PC-3 (cell line): ENCODE data around the gene TSPEAR. TPM values are rescaled to one million over a fixed set of nuclear protein-coding genes. Genes with fewer than 3 reads are reported as not detected.
"Not testable (repeated sequence)": the region's sequence is repeated elsewhere in the genome, so short reads cannot be mapped to it uniquely, and the experiment has no call there.

Source experiments
- ATAC-seq: fragments of 200-7000 bp; cut with Tn5 transposase; 2 replicates; pipeline ENCODE4 v1.9.1; 2020; ENCODE audit warnings: mild to moderate bottlenecking, moderate library complexity
- BruUV-seq: library from RNA; stranded (reverse); fragments of 400-500 nt; replicated peaks from 2 replicates; lab custom pipeline; 2021; lab: Mats Ljungman, UMichigan
- CTCF ChIA-PET: fragments of 300-600 bp; sonication (Branson Sonifier 250); formaldehyde crosslinking; loops from one replicate; lab custom pipeline; 2022; ENCODE audit warnings: antibody characterized with exemption; lab: Charles Lee
- POLR2A ChIA-PET: fragments of 300-600 bp; sonication (Branson Sonifier 250); formaldehyde crosslinking; loops from one replicate; lab custom pipeline; 2022; ENCODE audit warnings: antibody characterized with exemption; ENCODE audit not compliant: unreplicated experiment; lab: Charles Lee
- DNase-seq: peaks from one replicate; pipeline ENCODE4 v3.0.0-alpha.2; 2015
- H2AFZ ChIP-seq: fragments of 300-600 bp; sonication (generic); 2 replicates; pipeline ENCODE4 v1.6.0; 2016; ENCODE audit warnings: antibody characterized with exemption, low read length
- H3F3A ChIP-seq: fragments of 300-600 bp; sonication (generic); one replicate; pipeline ENCODE4 v1.6.0; 2017; ENCODE audit warnings: antibody characterized with exemption, low read length, control low read depth, mild to moderate bottlenecking; ENCODE audit not compliant: unreplicated experiment
- H3K27ac ChIP-seq: fragments of 300-600 bp; sonication (generic); 2 replicates; pipeline ENCODE4 v1.5.1; 2016; ENCODE audit warnings: mild to moderate bottlenecking, low read length
- H3K27me3 ChIP-seq: fragments of 300-600 bp; sonication (generic); 2 replicates; pipeline ENCODE4 v1.6.1; 2016; ENCODE audit warnings: low read length, mixed read lengths
- H3K36me3 ChIP-seq: fragments of 300-600 bp; sonication (generic); 2 replicates; pipeline ENCODE4 v1.6.1; 2016; ENCODE audit warnings: low read depth, mixed run types, low read length, mixed read lengths
- H3K4me1 ChIP-seq: fragments of 300-600 bp; sonication (generic); 2 replicates; pipeline ENCODE4 v1.5.1; 2016; ENCODE audit warnings: low read length; ENCODE audit not compliant: insufficient read depth
- H3K4me2 ChIP-seq: fragments of 300-600 bp; sonication (generic); 2 replicates; pipeline ENCODE4 v1.6.0; 2016; ENCODE audit warnings: low read length
- H3K4me3 ChIP-seq: fragments of 300-600 bp; sonication (generic); 2 replicates; pipeline ENCODE4 v1.5.1; 2016; ENCODE audit warnings: mild to moderate bottlenecking, low read length, mixed read lengths
- H3K79me2 ChIP-seq: fragments of 300-600 bp; sonication (generic); 2 replicates; pipeline ENCODE4 v1.6.1; 2017; ENCODE audit warnings: low read length, mixed read lengths
- H3K9ac ChIP-seq: fragments of 300-600 bp; sonication (generic); 2 replicates; pipeline ENCODE4 v1.6.0; 2016; ENCODE audit warnings: mild to moderate bottlenecking, low read length
- H3K9me2 ChIP-seq: fragments of 300-600 bp; sonication (generic); replicated peaks from 2 replicates; pipeline ENCODE4 v1.6.1; 2016; ENCODE audit warnings: mixed run types, low read length, mixed read lengths
- H3K9me3 ChIP-seq: fragments of 300-600 bp; sonication (generic); 2 replicates; pipeline ENCODE4 v1.6.1; 2016; ENCODE audit warnings: low read length, mixed read lengths
- H4K20me1 ChIP-seq: fragments of 300-600 bp; sonication (generic); 2 replicates; pipeline ENCODE4 v1.6.1; 2016; ENCODE audit warnings: low read length, mixed read lengths
- CTCF ChIP-seq: fragments of 300-600 bp; sonication (generic); conservative IDR thresholded peaks from 2 replicates; pipeline ENCODE4 v1.5.1; 2017; ENCODE audit warnings: antibody characterized with exemption, low read depth, mild to moderate bottlenecking, low read length
- EZH2 ChIP-seq: fragments of 300-600 bp; sonication (generic); IDR thresholded peaks from one replicate; pipeline ENCODE4 v1.6.1; 2017; ENCODE audit warnings: antibody characterized with exemption, mild to moderate bottlenecking, low read length; ENCODE audit not compliant: unreplicated experiment
- EZH2phosphoT487 ChIP-seq: fragments of 300-600 bp; sonication (generic); IDR thresholded peaks from 2 replicates; pipeline ENCODE4 v1.6.1; 2018; ENCODE audit warnings: mild to moderate bottlenecking, antibody characterized with exemption, low read length, borderline replicate concordance
- intact Hi-C: fragments of 100-400 bp; cut with micrococcal nuclease; formaldehyde crosslinking; loops from 2 replicates; pipeline ENCODE4 v1.9.0; 2023
- total RNA-seq: library from RNA; depleted of rRNA; stranded (reverse); fragments of >200 nt; gene quantifications from 2 replicates; pipeline ENCODE4 v1.2.3, GENCODE V29; 2014

The TSPEAR gene
- total RNA-seq, 1 experiment from 2014 or later = 2.1 TPM

- H3K4me2 ChIP-seq, H3K4me1 ChIP-seq, CTCF ChIA-PET, H2AFZ ChIP-seq, intact Hi-C loops, H3K36me3 ChIP-seq, H3K4me3 ChIP-seq, ATAC-seq, DNase-seq, H4K20me1 ChIP-seq, H3K27ac ChIP-seq, POLR2A ChIA-PET, H3F3A ChIP-seq, BruUV-seq, H3K79me2 ChIP-seq, H3K9ac ChIP-seq, H3K27me3 ChIP-seq, H3K9me2 ChIP-seq: not testable (repeated sequence)
- peaks cover 17% of the 10 kb centered on the region for H3K9me3 ChIP-seq
Observed at GRCh38 chr21:44697172-44697810, 14.1 kb downstream of the TSPEAR start, which contains the start of gene KRTAP10-12. Gene KRTAP10-12 (plus strand): TSS chr21:44697172. CDS start chr21:44697202, 30 bp downstream.

DNA sequence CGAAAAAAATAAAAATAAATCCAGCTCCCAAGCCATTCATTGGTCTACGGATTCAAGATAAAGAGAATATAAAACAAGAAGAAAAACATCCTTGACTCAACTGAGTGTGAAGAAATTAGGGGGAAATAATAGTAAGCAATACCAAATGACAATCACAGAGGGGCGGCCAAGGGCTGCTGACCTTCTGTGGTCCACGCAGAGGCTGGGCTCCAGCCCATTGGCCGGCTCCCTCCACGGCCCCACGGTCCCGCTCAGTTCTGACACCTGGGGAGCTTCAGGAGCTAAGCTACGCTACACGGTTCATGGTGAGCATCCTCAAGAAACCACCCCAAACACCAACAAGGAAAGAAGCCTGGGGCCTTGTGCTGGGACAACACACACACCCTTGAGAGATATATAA lies 14.8 kb downstream of the TSPEAR start:
- Histone ChIP-seq H3K9me3 (peaks cover 17% of the 10 kb centered on the region), H3F3A (no peaks in the 10 kb centered on the region), H4K20me1 (no peaks in the 10 kb centered on the region), H2AFZ (no peak overlapping the region), H3K27ac (no peak overlapping the region), H3K9me2 (no peaks in the 10 kb centered on the region), H3K27me3 (no peaks in the 10 kb centered on the region), H3K4me1 (no peaks in the 10 kb centered on the region), H3K9ac (no peak overlapping the region), H3K4me2 (no peak overlapping the region), H3K4me3 (no peak overlapping the region), H3K79me2 (no peaks in the 10 kb centered on the region), H3K36me3 (no peaks in the 10 kb centered on the region)
- DNase-seq (no peak), ATAC-seq (no peak)
- ChIA-PET CTCF (interaction anchor here (0.6 kb wide), 1 partner anchor 316 kb away, joined by 3 read pairs; no protein-coding TSS in a partner anchor), POLR2A (no interaction called here)
- BruUV-seq = no TSS peak
- intact Hi-C loops = no loop called here
- TF ChIP-seq CTCF (no peak), EZH2 (no peak), EZH2phosphoT487 (no peak)

DNA sequence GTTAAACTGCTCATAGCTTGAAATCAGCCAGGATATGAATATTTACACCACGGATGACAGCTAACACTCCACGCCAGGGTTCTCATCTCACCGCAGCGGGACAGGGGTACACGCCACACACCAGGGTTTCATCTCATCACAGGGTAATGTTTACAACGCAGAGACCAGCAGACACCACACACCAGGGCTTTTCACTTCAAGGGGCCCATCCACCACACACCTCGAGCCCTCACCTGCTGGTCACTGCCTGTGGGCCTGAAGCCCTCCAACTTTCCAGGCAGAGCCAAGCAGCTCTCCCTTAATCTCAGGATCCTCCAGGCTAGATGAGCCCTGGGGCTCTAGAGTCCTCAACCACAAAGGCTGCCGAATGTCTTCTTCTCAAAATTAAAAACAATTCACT lies 15.7 kb downstream of the TSPEAR start:
- BruUV-seq = TSS peak; percentile 17

More for the DNA sequence above, 15.7 kb downstream of the TSPEAR start:
- ATAC-seq (no peak), DNase-seq (no peak)
- ChIA-PET CTCF (interaction anchor here (0.6 kb wide), 1 partner anchor 158 kb away, joined by 3 read pairs; no protein-coding TSS in a partner anchor), POLR2A (no interaction called here)
- H3K9ac ChIP-seq = no peak overlapping the region
- H3K27me3 ChIP-seq = no peaks in the 10 kb centered on the region
- no peaks in the 10 kb centered on the region for H3K79me2 ChIP-seq
- no peaks in the 10 kb centered on the region for H4K20me1 ChIP-seq
- no peak overlapping the region for H3K27ac ChIP-seq
- H3K4me1 ChIP-seq = no peaks in the 10 kb centered on the region
- H3K4me3 ChIP-seq = no peak overlapping the region
- intact Hi-C loops = no loop called here
- TF ChIP-seq CTCF (no peak), EZH2phosphoT487 (no peak), EZH2 (no peak)
- H2AFZ ChIP-seq = no peak overlapping the region
- H3K4me2 ChIP-seq = no peak overlapping the region
- H3K36me3 ChIP-seq = no peaks in the 10 kb centered on the region
- H3F3A ChIP-seq = no peaks in the 10 kb centered on the region
- H3K9me3 ChIP-seq = peaks cover 17% of the 10 kb centered on the region
- no peaks in the 10 kb centered on the region for H3K9me2 ChIP-seq
